NCI-H2081 treated with DMSO at 0.1 percent for 48 hours (cell line): ENCODE data around the gene SPEG.

Experiments used
- DNase-seq: peaks from one replicate; lab custom pipeline; 2025; lab: John Stamatoyannopoulos, UW

SPEG gene

GRCh38 chr2:219443697-219444023, 9.0 kb downstream of the SPEG start:
- DNase-seq: no peak

- DNase-seq: no peak
Observed at GRCh38 chr2:219444566-219445091, 10.0 kb downstream of the SPEG start.

- no peak for DNase-seq
Observed at GRCh38 chr2:219445220-219445640, 10.6 kb downstream of the SPEG start.

- DNase-seq: no peak
Observed at GRCh38 chr2:219446101-219446504, 11.5 kb downstream of the SPEG start.

- no peak for DNase-seq
Observed at GRCh38 chr2:219446689-219447088, 12.0 kb downstream of the SPEG start.

- no peak for DNase-seq
Observed at GRCh38 chr2:219447242-219448098, 12.8 kb downstream of the SPEG start.

GRCh38 chr2:219448099-219448775, 13.6 kb downstream of the SPEG start:
- DNase-seq: no peak

- no peak for DNase-seq
Observed at GRCh38 chr2:219448776-219449341, 14.2 kb downstream of the SPEG start.

GRCh38 chr2:219449609-219450008, 15.0 kb downstream of the SPEG start:
- no peak for DNase-seq

GRCh38 chr2:219451661-219452360, 17.2 kb downstream of the SPEG start:
- no peak for DNase-seq

GRCh38 chr2:219452361-219453317, 18.0 kb downstream of the SPEG start:
- no peak for DNase-seq

GRCh38 chr2:219453671-219454590, 19.3 kb downstream of the SPEG start:
- no peak for DNase-seq

- no peak for DNase-seq
Observed at GRCh38 chr2:219455581-219455980, 20.9 kb downstream of the SPEG start.

- DNase-seq: no peak
Observed at GRCh38 chr2:219457784-219458369, 23.2 kb downstream of the SPEG start.

GRCh38 chr2:219458996-219459395, 24.4 kb downstream of the SPEG start:
- DNase-seq: no peak

GRCh38 chr2:219459460-219460311, 25.0 kb downstream of the SPEG start:
- DNase-seq: no peak

GRCh38 chr2:219460424-219460926, 25.8 kb downstream of the SPEG start:
- no peak for DNase-seq

- DNase-seq: no peak
Observed at GRCh38 chr2:219461047-219461514, 26.4 kb downstream of the SPEG start.
